Vagina (tissue), 2 donors: ENCODE data around the gene C11orf98. TPM values are rescaled to one million over a fixed set of nuclear protein-coding genes. Genes with fewer than 3 reads are reported as not detected.
A peak's percentile ranks its signal among the peaks of the same experiment; 100 is the strongest.
"Not testable (repeated sequence)": the region's sequence is repeated elsewhere in the genome, so short reads cannot be mapped to it uniquely, and the experiment has no call there.

Source experiments
- DNase-seq, 2 donors: peaks; one replicate each; pipeline ENCODE4 v3.0.0-alpha.2; 2017; ENCODE audit errors: extremely low spot score in 2 of 2
- H3K27ac ChIP-seq: fragments of 200-600 bp; sonication (generic); one replicate; pipeline ENCODE4 v1.5.1; 2019
- H3K27me3 ChIP-seq: fragments of 200-600 bp; sonication (generic); one replicate; pipeline ENCODE4 v1.5.1; 2019
- H3K36me3 ChIP-seq, 2 donors: fragments of 200-600 bp; sonication (generic); one replicate each; pipeline ENCODE4 v1.5.1; 2017 to 2019
- H3K4me1 ChIP-seq: fragments of 200-600 bp; sonication (generic); one replicate; pipeline ENCODE4 v1.5.1; 2019
- H3K4me3 ChIP-seq, 2 donors: fragments of 200-600 bp; sonication (generic); 1 replicate in 1 of 2; 2 replicates in 1 of 2; pipeline ENCODE4 v1.5.1; 2016 to 2019
- H3K9me3 ChIP-seq: fragments of 200-600 bp; sonication (generic); one replicate; pipeline ENCODE4 v1.5.1; 2019
- CTCF ChIP-seq, 3 experiments: fragments of 450-650 bp in 2 of 3; fragments of 200-600 bp in 1 of 3; sonication (generic) in 1 of 3; IDR thresholded peaks; one replicate each; pipeline ENCODE4 v1.5.1; 2017 to 2019; ENCODE audit warnings: antibody characterized with exemption in 3 of 3, mild to moderate bottlenecking in 2 of 3, moderate library complexity in 2 of 3
- POLR2A ChIP-seq, 2 donors: fragments of 450-650 bp; IDR thresholded peaks; one replicate each; pipeline ENCODE4 v1.6.1; 2017; ENCODE audit warnings: antibody characterized with exemption in 2 of 2, mild to moderate bottlenecking in 2 of 2, moderate library complexity in 2 of 2
- POLR2AphosphoS5 ChIP-seq, 2 donors: sonication (generic); formaldehyde crosslinking; IDR thresholded peaks; one replicate each; pipeline ENCODE4 v1.9.0; 2017; ENCODE audit warnings: antibody characterized with exemption in 2 of 2, mild to moderate bottlenecking in 2 of 2, low read depth in 1 of 2; ENCODE audit not compliant: insufficient read depth in 1 of 2
- intact Hi-C: fragments of 100-400 bp; cut with DNase I; formaldehyde crosslinking; loops from one replicate; pipeline ENCODE4 v1.15.1; 2023
- total RNA-seq: library from RNA; depleted of rRNA; stranded (reverse); fragments of >200 nt; gene quantifications from one replicate; pipeline ENCODE4 v1.2.3, GENCODE V29; 2016

C11orf98 gene
- total RNA-seq, 1 donor from 2014 or later, result 44.2 TPM

- Histone ChIP-seq H3K9me3 (no peaks in the 10 kb centered on the region), H3K4me3 (peak overlapping the region; percentile 72 to 96), H3K4me1 (peaks cover 34% of the 10 kb centered on the region), H3K36me3 (peaks cover 0 to 12% of the 10 kb centered on the region in 2 donors), H3K27me3 (no peaks in the 10 kb centered on the region), H3K27ac (peak overlapping the region; percentile 68)
- intact Hi-C loops, result no loop called here
- no peak for DNase-seq
- TF ChIP-seq POLR2A (IDR thresholded peaks at IDR 0.05), result no peak
- no peak for TF ChIP-seq CTCF (IDR thresholded peaks at IDR 0.05)
- no peak for TF ChIP-seq POLR2AphosphoS5 (IDR thresholded peaks at IDR 0.05; ENCODE audit: insufficient read depth in 1 of 2, low read depth in 1 of 2)
Observed at GRCh38 chr11:62664405-62665074, 470 bp downstream of the C11orf98 start.

- Histone ChIP-seq H3K36me3 (no peaks in the 10 kb centered on the region), H3K27ac (no peak overlapping the region), H3K4me3 (no peak overlapping the region), H3K4me1 (peaks cover 9% of the 10 kb centered on the region), H3K27me3 (no peaks in the 10 kb centered on the region), H3K9me3 (no peaks in the 10 kb centered on the region)
- intact Hi-C loops, result no loop called here
- TF ChIP-seq CTCF (IDR thresholded peaks at IDR 0.05) (no peak), POLR2AphosphoS5 (IDR thresholded peaks at IDR 0.05; ENCODE audit: insufficient read depth in 1 of 2, low read depth in 1 of 2) (no peak), POLR2A (IDR thresholded peaks at IDR 0.05) (no peak)
- no peak for DNase-seq
Observed at GRCh38 chr11:62656796-62657429, 8.1 kb downstream of the C11orf98 start.

- DNase-seq, result no peak
- TF ChIP-seq CTCF (IDR thresholded peaks at IDR 0.05) (no peak), POLR2A (IDR thresholded peaks at IDR 0.05) (no peak), POLR2AphosphoS5 (IDR thresholded peaks at IDR 0.05; ENCODE audit: insufficient read depth in 1 of 2, low read depth in 1 of 2) (no peak)
- Histone ChIP-seq H3K4me1 (peaks cover 20% of the 10 kb centered on the region), H3K9me3 (no peaks in the 10 kb centered on the region), H3K27me3 (no peaks in the 10 kb centered on the region), H3K36me3 (peaks cover 0 to 3% of the 10 kb centered on the region in 2 donors), H3K4me3 (no peak overlapping the region), H3K27ac (no peak overlapping the region)
- intact Hi-C loops, result no loop called here
Observed at GRCh38 chr11:62654297-62654696, 10.7 kb downstream of the C11orf98 start.

GRCh38 chr11:62652161-62653006 is 12.6 kb downstream of the C11orf98 start:
- Histone ChIP-seq H3K36me3 (peaks cover 0 to 16% of the 10 kb centered on the region in 2 donors), H3K27ac (peak overlapping the region; percentile 93), H3K9me3 (no peaks in the 10 kb centered on the region), H3K4me3 (peak overlapping the region; percentile 86 to 94), H3K4me1 (peaks cover 20% of the 10 kb centered on the region), H3K27me3 (no peaks in the 10 kb centered on the region)
- TF ChIP-seq CTCF (IDR thresholded peaks at IDR 0.05) (no peak), POLR2A (IDR thresholded peaks at IDR 0.05) (no peak), POLR2AphosphoS5 (IDR thresholded peaks at IDR 0.05; ENCODE audit: insufficient read depth in 1 of 2, low read depth in 1 of 2) (no peak)
- DNase-seq, result no peak
- intact Hi-C loops, result no loop called here

- Histone ChIP-seq H3K36me3 (peaks cover 0 to 16% of the 10 kb centered on the region in 2 donors), H3K4me1 (peaks cover 32% of the 10 kb centered on the region)
- DNase-seq, intact Hi-C loops, H3K27me3 ChIP-seq, H3K4me3 ChIP-seq, H3K9me3 ChIP-seq, H3K27ac ChIP-seq: not testable (repeated sequence)
Observed at GRCh38 chr11:62650283-62650682, 14.7 kb downstream of the C11orf98 start.
